Retina (tissue), 1 donor: ENCODE results near the gene TMEM9.
A peak's percentile ranks its signal among the peaks of the same experiment; 100 is the strongest.

Source experiments
- DNase-seq: peaks from one replicate; pipeline ENCODE4 v3.0.0-alpha.2; 2016

Gene TMEM9

GRCh38 chr1:201126463-201126831, 27.8 kb downstream of the TMEM9 start:
- no peak for DNase-seq

- no peak for DNase-seq
Observed at GRCh38 chr1:201125800-201126199, 28.5 kb downstream of the TMEM9 start.

GRCh38 chr1:201125019-201125418, 29.3 kb downstream of the TMEM9 start:
- no peak for DNase-seq

GRCh38 chr1:201123866-201124265, 30.4 kb downstream of the TMEM9 start:
- DNase-seq, result no peak

GRCh38 chr1:201122321-201122957, 31.8 kb downstream of the TMEM9 start:
- no peak for DNase-seq

DNA sequence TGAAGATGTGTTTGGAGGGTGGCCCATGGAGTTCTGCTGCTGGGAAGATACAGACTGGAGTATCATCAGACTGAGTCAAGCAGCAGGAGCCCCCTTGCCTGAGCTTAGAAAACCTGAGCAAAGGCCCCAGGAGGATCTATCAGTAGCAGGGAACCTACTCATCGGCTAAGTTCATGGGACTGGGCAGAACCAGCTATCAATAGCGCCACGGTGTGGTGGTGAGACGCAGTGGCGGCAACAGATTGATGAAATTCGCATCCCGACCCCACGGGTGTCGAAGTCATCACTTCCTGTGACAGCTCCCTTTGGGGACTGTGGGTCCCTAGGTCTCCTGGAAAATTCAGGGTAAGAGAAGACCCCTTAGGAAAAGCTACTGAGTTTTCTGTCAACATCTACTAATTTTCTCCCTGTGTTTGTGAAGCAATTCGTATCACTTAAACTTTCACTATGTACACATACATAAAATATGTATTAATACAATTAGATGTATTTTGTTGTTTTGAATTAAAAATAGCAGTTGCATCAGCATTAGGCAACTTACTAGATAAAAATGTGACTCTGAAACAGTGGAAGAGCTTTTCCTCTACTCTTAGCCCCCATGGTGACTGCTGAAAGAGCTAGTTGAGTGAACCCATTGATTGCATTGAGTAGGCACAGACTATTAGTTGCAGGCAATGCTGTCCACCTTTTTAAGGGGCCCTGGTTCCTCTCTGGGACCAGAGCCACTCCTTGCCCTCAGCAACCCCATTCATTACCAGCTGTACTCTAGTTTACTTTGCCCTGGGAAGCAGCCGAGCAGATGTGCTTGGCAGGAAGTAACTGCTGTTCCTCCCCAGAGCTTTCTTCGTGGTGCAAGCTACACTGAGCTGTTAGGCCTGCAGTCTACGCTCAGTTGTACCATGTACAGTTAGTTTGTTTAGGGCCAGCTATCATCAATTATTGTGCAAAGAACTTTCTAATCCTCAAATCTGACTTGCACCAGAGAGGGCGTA, 34.8 kb downstream of the TMEM9 start:
- peak; percentile 49 for DNase-seq

DNA sequence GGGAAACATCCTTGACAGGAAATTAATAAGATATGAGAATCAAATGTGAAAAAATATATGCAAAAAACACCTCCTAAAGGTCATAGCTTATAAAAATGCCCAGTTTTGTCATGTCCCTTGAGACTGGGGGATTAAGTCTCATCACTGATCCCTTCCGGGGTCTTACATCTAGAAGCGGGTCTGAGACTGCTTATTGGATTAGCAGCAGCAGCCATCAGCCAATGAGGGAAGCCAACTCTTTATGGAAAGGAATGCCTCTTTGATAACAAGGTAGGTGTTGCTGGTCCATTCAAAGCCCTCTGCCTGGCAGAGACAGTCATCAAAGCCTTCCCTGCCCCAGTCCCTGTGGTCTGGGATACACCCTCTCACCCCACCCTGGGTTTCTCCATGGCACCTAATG, 38.2 kb downstream of the TMEM9 start:
- no peak for DNase-seq

- DNase-seq, result no peak
Observed at GRCh38 chr1:201115390-201115937, 38.8 kb downstream of the TMEM9 start.

DNA sequence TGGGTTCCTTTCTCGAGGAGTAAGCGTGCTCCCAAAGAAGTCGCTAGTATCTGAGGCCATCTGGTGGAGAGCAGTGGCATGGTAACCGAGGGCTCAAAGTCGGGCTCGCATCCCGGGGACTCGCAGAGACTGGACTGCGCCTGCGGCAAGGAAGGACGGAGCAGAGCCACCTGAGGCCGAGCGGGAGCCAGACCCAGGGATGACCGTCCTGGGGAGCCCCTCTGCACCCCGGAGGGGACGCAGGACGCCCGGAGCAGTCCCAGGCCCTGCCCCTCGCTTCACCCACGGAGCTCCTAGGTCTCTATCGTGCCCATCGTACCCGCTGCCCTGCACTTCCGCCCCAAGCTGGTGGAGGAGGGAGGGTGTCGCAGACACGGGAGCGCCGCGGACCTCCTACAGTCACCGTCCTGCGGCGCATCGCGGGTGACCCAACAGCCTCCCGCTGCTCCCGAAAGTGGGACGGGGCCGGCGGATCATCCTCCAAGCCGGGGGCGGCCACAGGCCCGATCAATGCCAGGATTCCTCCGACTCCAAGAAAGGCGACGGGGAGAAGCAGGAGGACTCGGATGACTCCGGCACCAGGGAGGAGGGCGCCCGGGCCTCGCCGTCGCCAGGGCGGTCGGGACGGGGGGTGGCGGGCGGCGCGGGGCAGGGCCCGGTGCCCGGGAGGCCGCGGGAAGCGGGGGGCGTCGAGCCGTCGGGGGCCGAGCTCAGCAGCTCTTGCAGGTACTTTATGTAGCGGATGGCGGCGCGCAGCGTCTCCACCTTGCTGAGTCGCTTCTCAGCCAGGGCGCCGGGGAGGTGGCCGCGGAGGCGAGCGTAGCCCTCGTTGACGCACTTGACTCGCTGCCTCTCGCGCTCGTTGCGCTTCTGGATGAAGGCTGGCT, 39.8 kb downstream of the TMEM9 start:
- DNase-seq, result peak; percentile 96

GRCh38 chr1:201113451-201114244, 40.6 kb downstream of the TMEM9 start:
- no peak for DNase-seq

- no peak for DNase-seq
Observed at GRCh38 chr1:201112926-201113325, 41.3 kb downstream of the TMEM9 start.

DNA sequence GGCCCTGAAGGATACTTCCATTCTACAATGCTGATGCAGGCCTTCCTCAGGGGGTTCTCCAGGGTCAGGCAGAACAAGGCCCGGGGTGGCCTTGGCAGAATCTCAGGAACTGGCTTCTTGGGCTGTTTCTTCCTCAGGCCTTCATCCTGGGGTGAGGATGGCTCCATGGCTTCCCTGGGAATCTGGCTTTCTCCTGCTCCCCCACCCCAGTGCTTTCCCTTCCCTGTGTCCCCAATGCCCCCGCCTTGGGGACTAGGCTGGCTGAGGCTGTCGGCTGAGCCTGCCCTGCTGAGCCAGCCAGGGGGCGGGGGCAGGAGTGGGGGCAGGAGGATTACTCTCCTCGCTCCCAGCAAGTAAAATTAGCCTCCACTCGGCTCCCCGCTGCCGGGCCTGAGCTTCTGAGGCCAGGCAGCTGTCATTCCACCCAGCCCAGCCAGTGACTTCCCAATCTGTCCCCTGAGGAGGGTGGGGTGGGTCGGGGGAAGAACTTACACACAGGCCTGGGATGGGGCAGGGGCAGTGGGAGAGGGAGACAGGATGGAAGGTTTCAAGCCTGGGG, 42.0 kb downstream of the TMEM9 start, which contains the start of gene CACNA1S:
CACNA1S (minus strand) TSS at position 254 of the 559 bp plus-strand sequence; CDS start at position 167, 87 bp downstream.
- DNase-seq, result no peak

GRCh38 chr1:201111672-201112071, 42.6 kb downstream of the TMEM9 start:
- no peak for DNase-seq

GRCh38 chr1:201111156-201111555, 43.1 kb downstream of the TMEM9 start:
- no peak for DNase-seq

DNA sequence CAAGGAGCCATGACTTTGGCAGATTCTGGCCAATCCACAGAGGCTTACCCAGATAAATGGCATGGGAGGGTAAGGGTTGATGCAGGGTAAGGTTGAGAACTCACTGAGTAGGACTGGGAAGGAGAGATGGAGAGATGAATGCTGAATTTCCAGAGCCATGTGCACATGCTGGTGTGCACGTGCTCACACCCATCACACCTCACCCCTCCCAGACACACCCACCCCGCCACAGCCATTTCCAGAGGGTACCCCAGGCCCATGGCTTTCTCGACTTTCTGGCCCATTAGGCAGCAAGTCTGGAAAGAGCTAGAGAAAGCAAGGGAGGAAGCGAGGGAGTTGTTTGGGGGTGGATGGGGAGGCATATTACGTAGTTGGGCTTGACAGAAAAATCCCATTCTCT, 43.7 kb downstream of the TMEM9 start:
- DNase-seq, result no peak

GRCh38 chr1:201110138-201110537, 44.1 kb downstream of the TMEM9 start:
- no peak for DNase-seq

DNA sequence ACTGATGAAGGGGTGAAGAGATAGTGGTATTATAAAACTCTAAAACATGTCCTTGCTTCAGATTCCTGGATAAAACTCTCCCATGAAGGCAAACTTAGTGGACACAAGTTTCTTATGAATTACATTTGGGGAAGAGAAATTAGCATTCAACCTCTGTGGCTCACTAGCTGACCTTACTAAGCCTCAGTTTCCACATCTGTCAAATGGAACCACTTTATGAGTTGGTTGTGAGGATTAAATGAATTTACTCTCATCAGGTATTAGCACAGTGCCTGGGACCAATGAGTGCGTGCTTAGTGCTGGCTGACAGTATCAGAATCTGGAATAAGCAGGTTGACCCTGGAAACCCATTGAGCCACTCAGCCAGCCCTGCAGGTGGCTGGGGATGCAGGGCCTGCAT, 44.6 kb downstream of the TMEM9 start:
- DNase-seq, result no peak

- DNase-seq, result no peak
Observed at GRCh38 chr1:201108614-201109013, 45.7 kb downstream of the TMEM9 start.

- no peak for DNase-seq
Observed at GRCh38 chr1:201105688-201106087, 48.6 kb downstream of the TMEM9 start.

DNA sequence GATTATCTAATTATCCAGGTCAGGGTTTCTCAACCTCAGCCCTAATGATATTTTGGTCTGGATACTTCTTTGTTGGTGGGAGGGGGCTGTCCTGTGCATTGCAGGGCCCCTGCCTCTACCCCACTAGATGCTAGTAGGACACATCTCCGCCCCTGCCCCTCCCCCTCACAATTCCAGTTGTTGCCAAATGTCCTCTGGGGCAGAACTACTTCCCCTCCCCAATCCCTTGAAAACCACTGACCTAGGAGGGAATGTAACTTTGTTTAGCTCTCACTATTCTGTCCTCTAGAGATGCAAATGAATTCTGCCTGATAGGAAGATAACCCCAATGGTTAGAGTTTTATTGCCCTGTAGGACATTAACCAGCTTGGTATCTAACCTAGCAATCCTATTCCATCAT, 50.1 kb downstream of the TMEM9 start:
- DNase-seq, result no peak

DNA sequence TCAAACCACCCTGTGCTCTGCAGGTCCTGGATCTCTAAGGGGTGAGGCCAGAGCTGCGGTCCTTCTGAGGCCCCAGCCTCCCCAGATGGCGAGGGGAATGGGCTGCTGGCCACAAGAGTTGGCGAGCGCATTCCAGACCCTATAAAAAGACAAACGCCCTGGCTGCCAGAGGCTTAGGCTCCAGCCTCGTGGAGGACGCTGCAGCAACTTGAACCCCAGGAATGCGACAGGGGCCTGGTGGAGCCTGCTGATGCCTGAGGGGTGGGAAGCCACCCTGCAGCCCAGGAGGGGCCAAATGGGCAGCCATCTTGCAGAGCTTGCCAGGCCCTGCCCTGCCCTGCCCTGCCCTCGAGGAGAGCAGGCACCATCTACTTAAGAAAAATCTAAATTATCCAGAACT, 50.6 kb downstream of the TMEM9 start:
- no peak for DNase-seq
